IMR-90 (cell line): ENCODE measurements around the gene SEL1L3. TPM values are rescaled to one million over a fixed set of nuclear protein-coding genes. Genes with fewer than 3 reads are reported as not detected.

ENCODE experiments used
- ATAC-seq: fragments of 200-7000 bp; cut with Tn5 transposase; 2 replicates; pipeline ENCODE4 v1.9.1; 2020; ENCODE audit warnings: low read depth, mild to moderate bottlenecking, moderate library complexity
- BruUV-seq: library from RNA; stranded (reverse); fragments of 400-500 nt; replicated peaks from 2 replicates; lab custom pipeline; 2021; lab: Mats Ljungman, UMichigan
- CTCF ChIA-PET: fragments of 300-600 bp; formaldehyde crosslinking; extraction: SDS; loops from one replicate; lab custom pipeline; 2021; ENCODE audit warnings: antibody characterized with exemption; lab: Yijun Ruan, JAX
- POLR2A ChIA-PET: fragments of 300-600 bp; sonication (Branson Sonifier 250); formaldehyde crosslinking; loops from one replicate; lab custom pipeline; 2022; ENCODE audit warnings: antibody characterized with exemption; ENCODE audit not compliant: unreplicated experiment; lab: Charles Lee
- DNase-seq: peaks from one replicate; pipeline ENCODE4 v3.0.0; 2013
- H2AFZ ChIP-seq: replicated peaks from 2 replicates; pipeline ENCODE3; 2013; ENCODE audit warnings: low read length, mild to moderate bottlenecking; ENCODE audit not compliant: poor library complexity
- H2AK5ac ChIP-seq: 2 replicates; pipeline ENCODE4 v1.6.1; 2013; ENCODE audit warnings: low read depth, low read length, inconsistent platforms
- H2AK9ac ChIP-seq: replicated peaks from 2 replicates; pipeline ENCODE3; 2013; ENCODE audit warnings: mild to moderate bottlenecking, low read depth, low read length, moderate library complexity; ENCODE audit not compliant: poor library complexity
- H2BK120ac ChIP-seq: 2 replicates; pipeline ENCODE4 v1.6.1; 2013; ENCODE audit warnings: low read depth, low read length, inconsistent platforms
- H2BK15ac ChIP-seq: 3 replicates; pipeline ENCODE4 v1.6.1; 2013; ENCODE audit warnings: low read depth, low read length, inconsistent platforms
- H2BK20ac ChIP-seq: 2 replicates; pipeline ENCODE4 v1.6.1; 2013; ENCODE audit warnings: low read depth, mild to moderate bottlenecking, inconsistent platforms, low read length, moderate library complexity
- H2BK5ac ChIP-seq: 2 replicates; pipeline ENCODE4 v1.6.1; 2013; ENCODE audit warnings: mild to moderate bottlenecking, low read depth, low read length, inconsistent platforms; ENCODE audit not compliant: poor library complexity, severe bottlenecking
- H3K14ac ChIP-seq: replicated peaks from 2 replicates; pipeline ENCODE4 v1.6.1; 2013; ENCODE audit warnings: low read depth, low read length, inconsistent platforms
- H3K18ac ChIP-seq: 2 replicates; pipeline ENCODE4 v1.6.1; 2013; ENCODE audit warnings: low read depth, low read length, control low read depth
- H3K23ac ChIP-seq: 2 replicates; pipeline ENCODE4 v1.6.1; 2013; ENCODE audit warnings: low read depth, low read length, inconsistent platforms
- H3K27ac ChIP-seq: 2 replicates; pipeline ENCODE4 v1.5.1; 2013; ENCODE audit warnings: mild to moderate bottlenecking, control low read depth, low read length; ENCODE audit not compliant: insufficient read depth
- H3K27me3 ChIP-seq: 2 replicates; pipeline ENCODE4 v1.6.1; 2013; ENCODE audit warnings: low read length; ENCODE audit not compliant: control insufficient read depth, insufficient read depth
- H3K36me3 ChIP-seq: 2 replicates; pipeline ENCODE4 v1.6.1; 2013; ENCODE audit warnings: low read length, mixed read lengths; ENCODE audit not compliant: control insufficient read depth, insufficient read depth
- H3K4ac ChIP-seq: 2 replicates; pipeline ENCODE4 v1.6.1; 2013; ENCODE audit warnings: low read depth, low read length, inconsistent platforms
- H3K4me1 ChIP-seq: 2 replicates; pipeline ENCODE4 v1.6.1; 2013; ENCODE audit warnings: low read length, mixed read lengths; ENCODE audit not compliant: control insufficient read depth, insufficient read depth
- H3K4me2 ChIP-seq: 2 replicates; pipeline ENCODE4 v1.6.1; 2013; ENCODE audit warnings: low read depth, mild to moderate bottlenecking, control low read depth, low read length, moderate library complexity
- H3K4me3 ChIP-seq: 2 replicates; pipeline ENCODE4 v1.5.1; 2013; ENCODE audit warnings: low read depth, mild to moderate bottlenecking, control low read depth, low read length, moderate library complexity; ENCODE audit not compliant: insufficient read depth
- H3K56ac ChIP-seq: 2 replicates; pipeline ENCODE4 v1.6.1; 2013; ENCODE audit warnings: low read length, inconsistent platforms; ENCODE audit not compliant: insufficient read depth; ENCODE audit errors: extremely low read depth
- H3K79me1 ChIP-seq, 2 experiments: 2 replicates each; pipeline ENCODE4 v1.6.1; 2013; ENCODE audit warnings: low read length in 2 of 2, inconsistent platforms in 1 of 2, low read depth in 1 of 2
- H3K9ac ChIP-seq: 2 replicates; pipeline ENCODE4 v1.6.1; 2013; ENCODE audit warnings: low read depth, low read length, control low read depth
- H3K9me1 ChIP-seq: 2 replicates; pipeline ENCODE4 v1.6.1; 2013; ENCODE audit warnings: low read length, inconsistent platforms; ENCODE audit not compliant: insufficient read depth
- H3K9me3 ChIP-seq: 2 replicates; pipeline ENCODE4 v1.6.1; 2013; ENCODE audit warnings: low read length; ENCODE audit not compliant: control insufficient read depth, insufficient read depth
- H4K20me1 ChIP-seq: 2 replicates; pipeline ENCODE4 v1.6.1; 2013; ENCODE audit warnings: low read length, inconsistent platforms; ENCODE audit not compliant: insufficient read depth
- H4K5ac ChIP-seq: 2 replicates; pipeline ENCODE4 v1.6.1; 2013; ENCODE audit warnings: mild to moderate bottlenecking, low read depth, low read length, control low read depth
- H4K8ac ChIP-seq, 2 experiments: 2 replicates each; pipeline ENCODE4 v1.6.1; 2013; ENCODE audit warnings: low read depth in 2 of 2, low read length in 2 of 2, control low read depth in 1 of 2, inconsistent platforms in 1 of 2
- H4K91ac ChIP-seq: 2 replicates; pipeline ENCODE4 v1.6.1; 2013; ENCODE audit warnings: low read depth, low read length, inconsistent platforms; ENCODE audit not compliant: insufficient read depth
- CTCF ChIP-seq: conservative IDR thresholded peaks from 2 replicates; pipeline ENCODE4 v1.5.1; 2012; ENCODE audit warnings: mild to moderate bottlenecking, low read depth, low read length, improper control_type of control experiment
- FOS ChIP-seq: fragments of 150-350 bp; IDR thresholded peaks from 2 replicates; pipeline ENCODE4 v1.6.1; 2016; ENCODE audit warnings: low read depth, low read length
- MXI1 ChIP-seq: IDR thresholded peaks from 2 replicates; pipeline ENCODE4 v1.6.1; 2012; ENCODE audit warnings: low read depth, mild to moderate bottlenecking, low read length, moderate library complexity, borderline replicate concordance
- POLR2A ChIP-seq: IDR thresholded peaks from 2 replicates; pipeline ENCODE4 v1.6.1; 2012; ENCODE audit warnings: mild to moderate bottlenecking, low read depth, low read length
- WGBS, 2 experiments: methylation state at CpG; one replicate each; pipeline versions ENCODE4 v1.1.5 to v1.1.7; 2013; ENCODE audit warnings: missing lambda C conversion rate in 2 of 2; ENCODE audit not compliant: insufficient read length in 1 of 2; ENCODE audit errors: extremely low coverage in 2 of 2; 5-methylcytosine and 5-hydroxymethylcytosine counted together
- dilution Hi-C: fragments of 300-500 bp; cut with HindIII; formaldehyde crosslinking; loops from one replicate; pipeline ENCODE4 v1.14.3; 2018; ENCODE audit warnings: low sequenced_read_pairs; ENCODE audit not compliant: unreplicated experiment
- in situ Hi-C: fragments of 300-500 bp; cut with MboI; formaldehyde crosslinking; loops from 3 replicates; pipeline ENCODE4 v1.14.3; 2019; ENCODE audit warnings: low sequenced_read_pairs, inconsistent platforms, mixed read lengths
- intact Hi-C: fragments of 100-400 bp; cut with micrococcal nuclease; formaldehyde crosslinking; loops from 2 replicates; pipeline ENCODE4 v1.10.0; 2022
- polyA plus RNA-seq, 3 experiments: library from polyadenylated mRNA; depleted of rRNA; stranded (reverse); fragments of >200 nt; gene quantifications; 2 replicates each; pipeline ENCODE4 v1.2.3, GENCODE V29; 2012; ENCODE audit warnings: low replicate concordance in 1 of 3
- total RNA-seq: library from RNA; depleted of rRNA; stranded (reverse); fragments of >200 nt; gene quantifications from 2 replicates; pipeline ENCODE4 v1.2.3, GENCODE V29; 2012

Gene SEL1L3
- total and polyA plus RNA-seq, 2 of the 4 experiments (the other 2 are of a cell fraction) = 16.4 to 43.7 TPM

- H4K5ac ChIP-seq = no peak overlapping the region
- H2BK120ac ChIP-seq = no peak overlapping the region
- H3K9ac ChIP-seq = no peak overlapping the region
- H3K14ac ChIP-seq = no peak overlapping the region
- H3K9me3 ChIP-seq = no peaks in the 10 kb centered on the region
- H3K9me1 ChIP-seq = no peaks in the 10 kb centered on the region
- no peak overlapping the region for H3K18ac ChIP-seq
- ATAC-seq (no peak), DNase-seq (no peak)
- no peak overlapping the region for H2AK9ac ChIP-seq
- CTCF ChIA-PET = no interaction called here
- no peak overlapping the region for H3K4me2 ChIP-seq
- H3K4me1 ChIP-seq = no peaks in the 10 kb centered on the region
- WGBS, 2 experiments = 88% methylated on average over 4 of the region's 10 CpGs; no CpG with 5 or more reads in 1 of the 2 experiments
- H3K27ac ChIP-seq = no peak overlapping the region
- no peak for TF ChIP-seq CTCF
- no peak for TF ChIP-seq MXI1
- no peak for TF ChIP-seq POLR2A
- TF ChIP-seq FOS = no peak
- H2BK5ac ChIP-seq = no peak overlapping the region
- BruUV-seq = no TSS peak
- H2BK20ac ChIP-seq = no peak overlapping the region
- no peak overlapping the region for H4K91ac ChIP-seq
- no peaks in the 10 kb centered on the region for H3K36me3 ChIP-seq
- no peak overlapping the region for H3K4ac ChIP-seq
- no peak overlapping the region for H2AFZ ChIP-seq
- dilution Hi-C loops (no loop called here), in situ Hi-C loops (no loop called here), intact Hi-C loops (no loop called here)
- H3K4me3 ChIP-seq = no peak overlapping the region
- H3K23ac ChIP-seq = no peak overlapping the region
- no peak overlapping the region for H4K8ac ChIP-seq
- no peaks in the 10 kb centered on the region for H3K27me3 ChIP-seq
- no peaks in the 10 kb centered on the region for H4K20me1 ChIP-seq
- H3K56ac ChIP-seq = no peak overlapping the region
- POLR2A ChIA-PET = no interaction called here
- no peaks in the 10 kb centered on the region for H3K79me1 ChIP-seq
- no peak overlapping the region for H2BK15ac ChIP-seq
- no peak overlapping the region for H2AK5ac ChIP-seq
Observed at GRCh38 chr4:25901030-25901430, 38.2 kb upstream of the SEL1L3 start.
